GM19372 (cell line): Measurements from ENCODE around the gene TMED1.

Source experiments
- ATAC-seq: cut with Tn5 transposase; IDR thresholded peaks from one replicate; pipeline ENCODE4 v1.9.1; 2021; ENCODE audit warnings: mild to moderate bottlenecking, low read depth, moderate library complexity; ENCODE audit not compliant: unreplicated experiment

The TMED1 gene

DNA sequence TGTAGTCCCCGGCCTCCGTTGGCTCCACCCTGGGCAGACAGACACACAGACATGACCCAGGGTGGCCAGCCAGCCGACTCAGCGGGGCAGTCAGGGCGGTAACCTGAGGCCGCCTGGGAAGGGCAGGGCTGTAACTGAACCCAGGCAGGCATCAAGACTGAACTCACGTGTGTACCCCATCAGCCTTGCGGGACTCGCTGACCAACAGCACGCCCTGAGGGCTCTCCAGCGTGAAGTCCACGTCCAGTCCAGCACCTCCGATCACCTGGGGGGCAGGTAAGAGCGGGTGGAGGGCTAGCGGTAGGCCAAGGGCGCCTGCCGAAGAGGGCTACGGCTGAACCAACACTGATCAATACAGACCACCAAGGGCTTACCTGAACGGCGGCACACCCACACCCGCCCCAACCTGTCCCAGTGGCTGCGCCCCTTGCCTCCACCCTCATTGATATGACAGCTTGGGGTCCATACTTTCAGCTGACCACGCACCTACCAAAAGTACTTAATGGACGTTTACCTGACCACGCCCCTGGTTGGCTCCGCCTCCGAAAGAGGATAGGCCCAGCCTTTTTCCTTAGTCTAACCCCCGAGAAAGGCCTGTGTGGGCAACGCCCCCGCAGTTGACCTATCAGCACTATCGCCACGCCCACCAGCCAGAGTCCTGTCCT is 791 bp downstream of the TMED1 start:
- ATAC-seq = no peak

DNA sequence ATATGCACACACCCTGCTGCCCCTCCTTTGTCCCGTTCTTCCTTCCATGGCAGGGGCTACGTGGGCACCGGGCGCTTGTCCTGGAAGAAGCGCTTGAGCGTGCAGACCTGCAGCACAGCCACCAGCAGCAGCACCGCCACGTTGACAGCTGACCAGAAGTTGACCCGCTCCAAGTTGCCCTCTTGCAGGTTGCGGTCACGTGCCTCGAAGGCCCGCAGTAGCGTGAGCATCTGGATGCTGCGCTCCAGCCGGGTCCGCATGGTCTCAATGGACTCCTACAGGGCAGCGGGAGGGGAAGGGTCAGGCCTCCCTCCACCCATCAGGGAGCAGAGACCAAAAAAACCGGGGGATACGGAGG is 3.1 kb downstream of the TMED1 start:
- no peak for ATAC-seq

DNA sequence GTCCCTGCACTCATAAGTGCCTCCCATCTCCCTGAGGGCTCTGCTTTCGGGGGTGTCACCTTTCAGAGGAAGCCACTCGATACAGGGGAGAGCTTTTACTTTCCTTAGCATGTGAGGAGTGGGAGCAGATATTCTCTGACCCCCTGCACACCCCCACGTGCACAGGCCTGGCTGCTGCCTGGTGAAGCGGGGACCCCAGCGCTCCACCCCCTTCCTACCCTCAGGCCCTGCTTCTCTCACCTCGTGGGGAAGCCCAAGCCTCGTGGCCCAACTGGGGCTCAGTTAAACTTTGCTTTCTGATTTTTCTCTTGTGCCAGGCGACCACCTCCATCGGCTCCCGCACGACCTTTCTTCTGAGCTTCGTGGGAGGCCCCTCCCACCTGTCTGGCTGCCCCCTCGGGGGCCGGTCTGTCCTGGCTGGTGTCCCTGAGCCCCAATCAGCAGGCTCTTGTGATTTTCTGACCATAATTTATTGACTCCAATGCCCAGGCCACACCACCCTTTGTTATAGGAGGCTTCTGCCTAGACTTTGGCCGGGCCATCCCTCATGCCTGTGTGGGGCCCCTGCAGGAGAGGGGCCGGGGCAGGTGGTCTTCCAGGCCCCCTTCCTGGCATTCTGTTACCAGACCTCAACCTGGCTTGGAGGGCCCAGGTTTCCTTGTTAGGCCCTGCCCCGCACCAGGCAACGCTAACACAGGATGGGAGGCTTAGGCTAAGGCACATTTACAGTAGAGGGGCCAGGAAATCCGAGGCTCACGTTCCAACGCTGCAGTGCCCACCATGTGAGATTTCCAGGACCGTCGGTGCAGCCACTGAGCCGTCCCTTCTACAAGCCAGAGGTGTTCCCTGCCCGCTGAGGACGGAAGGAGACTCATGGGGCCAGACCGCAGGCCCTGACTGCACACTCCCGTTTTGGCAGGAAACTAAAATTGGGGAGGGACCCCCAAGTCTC is 3.7 kb downstream of the TMED1 start:
- no peak for ATAC-seq

DNA sequence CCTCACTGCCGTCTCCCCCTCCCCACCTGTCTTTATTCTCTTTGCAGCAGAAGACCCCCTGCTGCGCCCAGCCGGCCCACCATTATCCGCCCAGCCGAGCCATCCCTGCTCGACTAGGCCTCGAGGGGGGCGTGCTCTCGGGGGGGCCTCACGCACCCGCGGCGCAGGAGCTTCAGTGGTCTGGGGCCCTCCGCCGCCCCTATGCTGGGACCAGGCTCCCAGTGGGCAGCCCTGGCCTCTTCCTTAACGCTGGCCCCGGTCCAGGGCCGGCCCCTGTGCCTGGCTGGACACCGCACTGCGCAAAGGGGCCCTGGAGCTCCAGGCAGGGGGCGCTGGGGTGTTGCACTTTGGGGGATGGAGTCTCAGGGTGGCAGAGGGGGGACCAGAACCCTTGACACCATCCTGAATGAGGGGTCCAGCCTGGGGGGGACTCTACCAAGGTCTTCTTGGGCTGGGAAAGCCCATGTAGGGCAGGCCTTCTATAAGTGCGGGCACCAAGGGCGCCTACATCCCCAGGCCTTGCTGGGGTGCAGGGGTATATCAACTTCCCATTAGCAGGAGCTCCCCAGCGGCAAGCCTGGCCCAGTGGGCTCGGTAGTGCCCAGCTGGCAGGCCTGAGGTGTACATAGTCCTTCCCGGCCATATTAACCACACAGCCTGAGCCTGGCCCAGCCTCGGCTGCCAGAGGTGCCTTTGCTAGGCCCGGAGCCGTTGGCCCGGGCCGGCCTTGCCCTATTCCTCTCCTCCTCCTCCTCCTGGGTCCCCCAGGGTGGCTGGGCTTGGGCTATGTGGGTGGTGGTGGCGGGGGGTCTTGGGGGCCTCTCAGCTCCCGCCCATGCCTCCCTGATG is 4.9 kb downstream of the TMED1 start:
- no peak for ATAC-seq

DNA sequence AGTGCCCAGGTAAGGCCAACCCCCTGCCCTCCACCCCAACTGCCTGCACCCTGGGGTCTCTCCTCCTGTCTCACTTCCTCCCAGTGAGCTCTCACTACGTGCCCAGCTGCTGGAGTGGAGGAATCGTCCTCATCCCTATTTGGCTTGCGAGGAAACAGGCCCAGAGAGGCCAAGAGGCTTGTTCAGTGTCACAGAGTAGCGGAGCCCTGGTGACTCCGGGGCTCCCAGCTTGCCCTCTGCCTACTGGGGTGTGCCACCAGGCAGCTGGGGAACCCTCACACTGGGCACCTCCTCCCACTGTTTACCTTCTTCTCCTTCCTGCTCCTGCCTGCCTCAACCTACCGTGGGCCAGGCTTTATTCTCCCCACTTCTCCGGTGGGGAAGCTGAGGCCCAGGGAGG is 5.6 kb downstream of the TMED1 start:
- ATAC-seq = no peak

DNA sequence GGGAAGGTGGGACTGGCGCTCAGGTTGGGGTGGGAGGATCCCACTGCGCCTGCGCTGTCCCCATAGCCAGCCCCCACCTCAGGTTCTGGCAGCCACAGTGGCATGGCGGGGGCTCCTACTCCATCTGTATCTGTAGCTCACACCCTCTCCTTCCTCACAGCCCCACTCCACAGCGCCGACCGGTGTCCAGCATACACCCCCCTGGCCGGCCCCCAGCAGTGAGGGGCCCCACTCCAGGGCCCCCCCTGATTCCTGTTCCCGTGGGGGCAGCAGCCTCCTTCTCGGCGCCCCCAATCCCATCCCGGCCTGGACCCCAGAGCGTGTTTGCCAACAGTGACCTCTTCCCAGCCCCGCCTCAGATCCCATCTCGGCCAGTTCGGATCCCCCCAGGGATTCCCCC is 6.0 kb downstream of the TMED1 start:
- ATAC-seq = no peak

DNA sequence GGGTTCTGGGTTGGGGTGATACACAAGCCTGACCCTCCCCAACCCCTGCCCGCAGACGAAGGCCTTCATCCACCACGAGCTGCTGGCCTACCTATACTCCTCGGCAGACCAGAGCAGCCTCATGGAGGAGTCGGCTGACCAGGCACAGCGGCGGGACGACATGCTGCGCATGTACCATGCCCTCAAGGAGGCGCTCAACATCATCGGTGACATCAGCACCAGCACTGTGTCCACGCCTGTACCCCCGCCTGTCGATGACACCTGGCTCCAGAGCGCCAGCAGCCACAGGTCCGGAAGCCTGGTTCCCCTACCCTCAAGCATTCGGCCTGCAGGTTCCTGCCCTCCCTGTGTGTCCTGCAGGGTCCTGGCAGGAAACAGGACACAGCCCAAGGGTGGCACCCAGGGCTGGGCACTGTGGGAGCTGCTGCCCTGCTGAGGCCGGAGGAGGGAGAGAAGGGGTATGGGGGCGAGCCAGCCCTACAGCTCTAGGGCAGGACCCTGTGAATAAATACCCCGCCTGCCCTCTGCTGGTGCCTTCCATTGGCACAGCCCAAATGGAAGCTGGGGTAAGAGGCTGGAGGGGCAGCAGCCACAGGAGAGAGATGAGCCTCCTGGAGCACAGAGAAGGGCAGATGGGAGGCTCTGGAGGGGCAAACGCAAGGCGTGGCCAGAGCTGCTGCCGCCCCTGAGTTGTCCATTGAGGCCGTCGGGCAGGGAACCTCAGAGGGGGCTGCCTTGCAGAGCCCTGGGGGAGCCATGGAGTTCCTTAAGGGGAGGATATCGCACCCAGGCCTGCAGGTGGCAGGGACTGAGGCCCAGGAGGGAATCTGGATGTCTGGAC is 6.8 kb downstream of the TMED1 start:
- no peak for ATAC-seq

DNA sequence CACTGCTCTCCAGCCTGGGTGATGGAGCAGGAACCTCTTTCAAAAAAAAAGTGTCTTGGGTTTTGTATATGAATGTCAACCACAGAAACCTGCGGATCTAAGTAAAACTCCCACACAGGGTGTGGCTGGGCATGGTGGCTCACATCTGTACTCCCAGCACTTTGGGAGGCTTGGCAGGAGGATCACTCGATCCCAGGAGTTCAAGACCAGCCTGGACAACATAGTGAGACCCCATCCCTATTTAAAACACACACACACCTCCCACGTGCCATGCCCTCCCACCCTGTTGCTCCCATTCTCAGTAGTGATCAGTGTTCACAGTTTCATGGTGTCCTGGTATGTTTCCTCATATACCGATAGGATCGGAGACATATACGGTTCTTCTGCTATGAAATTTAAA is 9.2 kb downstream of the TMED1 start:
- ATAC-seq = no peak

DNA sequence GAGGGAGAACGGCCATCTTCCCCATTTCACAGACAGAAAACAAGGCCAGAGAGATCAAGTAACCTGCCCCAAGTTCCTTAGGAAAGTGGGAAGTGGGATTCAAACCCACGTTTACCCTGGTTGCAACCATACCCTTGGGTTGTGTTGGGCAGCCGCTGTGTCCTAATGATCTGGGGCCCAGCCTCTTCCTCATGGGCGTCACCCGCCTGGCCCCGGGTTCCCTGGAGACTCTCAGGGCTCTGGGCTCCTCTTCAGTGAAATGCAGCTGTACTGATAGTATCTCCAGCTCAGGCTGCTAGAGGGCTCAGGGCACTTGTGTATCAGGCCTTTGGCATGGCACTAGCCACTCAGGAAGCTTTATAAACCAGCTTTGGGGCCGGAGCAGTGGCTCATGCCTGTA is 9.8 kb downstream of the TMED1 start:
- ATAC-seq = no peak

DNA sequence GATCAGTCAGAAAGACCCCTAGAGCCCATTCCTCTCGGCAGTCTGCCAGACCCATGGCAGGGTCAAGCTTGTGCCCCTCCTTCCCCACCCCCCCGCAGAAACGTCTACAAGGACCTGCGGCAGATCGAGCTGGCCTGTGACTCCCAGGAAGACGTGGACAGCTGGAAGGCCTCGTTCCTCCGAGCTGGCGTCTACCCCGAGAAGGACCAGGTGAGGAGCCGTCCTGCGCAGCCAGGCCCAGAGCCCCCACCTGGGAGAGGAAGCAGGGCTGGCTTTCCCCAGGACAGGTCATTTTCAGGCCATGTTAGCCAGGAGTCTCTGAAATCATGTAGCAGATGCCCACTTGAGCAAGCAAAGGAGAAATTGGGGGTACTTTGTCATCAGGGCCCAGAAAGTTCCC is 12.3 kb downstream of the TMED1 start:
- ATAC-seq = no peak

DNA sequence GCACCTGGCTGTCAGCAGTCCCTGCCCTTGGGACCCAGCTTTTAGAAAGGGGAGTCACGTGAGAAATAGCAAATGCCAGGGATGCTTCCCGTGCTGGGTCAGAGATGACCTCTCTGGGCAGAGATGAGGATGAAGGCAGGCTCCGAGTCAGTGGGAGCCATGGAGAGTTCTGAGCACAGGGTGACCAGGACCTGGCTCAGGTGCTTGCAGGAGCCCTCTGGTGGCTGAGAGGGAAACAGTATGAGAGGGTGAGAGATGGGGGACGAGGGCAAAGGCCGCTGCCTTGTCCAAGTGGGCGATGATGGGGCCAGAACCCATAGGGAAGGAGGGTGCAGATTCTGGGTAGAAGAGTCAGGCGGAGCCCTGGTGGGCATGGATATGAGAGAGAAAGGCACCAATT is 15.8 kb downstream of the TMED1 start:
- no peak for ATAC-seq

DNA sequence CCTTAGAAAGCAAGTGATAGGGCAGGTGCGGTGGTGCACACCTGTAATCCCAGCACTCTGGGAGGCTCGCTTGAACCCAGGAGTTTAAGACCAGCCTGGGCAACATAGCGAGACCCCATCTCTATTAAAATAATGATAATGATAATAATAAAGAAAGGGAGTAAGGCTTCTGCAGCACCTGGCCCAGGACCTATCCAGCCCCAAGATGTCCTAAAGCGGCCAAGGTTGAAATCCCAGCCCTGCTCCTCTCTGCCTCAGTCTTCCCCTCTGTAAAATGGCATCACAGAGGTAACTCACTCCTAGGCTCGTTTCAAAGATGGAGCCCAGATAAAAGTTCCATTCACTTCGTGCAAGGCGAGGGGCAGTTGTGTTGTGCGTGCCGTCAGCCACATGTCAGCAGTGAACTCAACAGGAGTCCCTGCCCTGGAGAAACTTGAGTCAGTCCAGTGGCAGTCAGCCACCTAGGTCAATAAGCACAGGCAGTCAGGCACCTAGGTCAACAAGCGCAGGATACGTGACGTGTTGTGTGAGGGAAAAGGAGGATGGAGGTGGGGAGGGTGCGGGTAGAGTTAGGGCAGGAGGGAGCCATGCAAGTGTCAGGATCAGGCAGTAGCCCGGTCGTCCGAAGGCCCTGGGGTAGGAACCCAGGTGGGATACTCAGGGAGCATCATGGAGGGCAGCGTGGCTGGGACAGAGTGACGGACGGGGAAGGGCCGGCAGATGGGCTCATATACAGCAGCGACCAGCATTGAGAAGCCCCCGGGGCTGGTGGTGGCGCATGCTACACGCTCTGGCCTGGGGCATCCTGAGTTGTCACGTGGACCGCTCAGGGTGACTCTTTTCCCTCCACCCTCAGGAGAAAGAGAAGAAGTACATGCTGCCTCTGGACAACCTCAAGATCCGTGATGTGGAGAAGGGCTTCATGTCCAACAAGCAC is 16.6 kb downstream of the TMED1 start:
- ATAC-seq = no peak

DNA sequence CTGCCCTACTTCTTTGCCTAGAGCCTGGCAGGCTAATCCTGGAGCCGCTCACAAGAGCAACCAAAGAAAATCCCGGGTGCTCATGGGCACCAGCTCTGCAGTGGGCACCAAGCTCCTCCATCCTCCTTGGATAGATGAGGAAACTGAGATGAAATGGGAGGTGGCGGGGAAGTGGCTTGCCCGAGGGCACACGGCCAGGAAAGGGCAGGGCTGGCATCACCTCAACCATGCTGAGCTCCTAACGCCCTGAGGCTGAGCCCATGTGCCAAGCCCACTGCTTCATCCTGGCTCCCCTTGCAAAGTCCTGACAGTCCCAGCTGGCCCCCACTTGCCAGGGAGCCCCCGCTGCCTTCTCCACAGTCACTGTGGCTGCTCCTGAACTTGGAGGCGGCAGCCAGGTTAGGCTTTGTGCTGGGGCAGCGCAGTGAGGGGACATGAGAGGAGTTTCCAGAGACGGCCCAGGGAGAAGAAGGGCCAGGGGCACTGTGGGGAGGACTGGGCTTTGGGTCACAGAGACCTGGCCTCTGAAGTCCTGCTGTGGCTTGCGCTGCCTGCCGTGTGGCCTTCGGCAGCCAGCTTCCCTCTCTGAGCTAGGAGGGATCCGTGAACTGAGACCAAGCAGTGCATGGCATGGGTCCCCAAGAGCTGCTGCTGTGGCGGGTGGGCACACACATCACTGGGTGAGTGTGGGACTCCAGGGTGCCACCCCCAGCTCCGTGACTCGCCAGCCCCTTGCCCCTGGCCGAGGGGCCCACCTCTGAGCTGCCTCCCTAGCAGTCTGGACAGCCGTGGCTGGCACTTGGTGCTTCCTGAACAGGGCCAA is 17.5 kb downstream of the TMED1 start:
- no peak for ATAC-seq

DNA sequence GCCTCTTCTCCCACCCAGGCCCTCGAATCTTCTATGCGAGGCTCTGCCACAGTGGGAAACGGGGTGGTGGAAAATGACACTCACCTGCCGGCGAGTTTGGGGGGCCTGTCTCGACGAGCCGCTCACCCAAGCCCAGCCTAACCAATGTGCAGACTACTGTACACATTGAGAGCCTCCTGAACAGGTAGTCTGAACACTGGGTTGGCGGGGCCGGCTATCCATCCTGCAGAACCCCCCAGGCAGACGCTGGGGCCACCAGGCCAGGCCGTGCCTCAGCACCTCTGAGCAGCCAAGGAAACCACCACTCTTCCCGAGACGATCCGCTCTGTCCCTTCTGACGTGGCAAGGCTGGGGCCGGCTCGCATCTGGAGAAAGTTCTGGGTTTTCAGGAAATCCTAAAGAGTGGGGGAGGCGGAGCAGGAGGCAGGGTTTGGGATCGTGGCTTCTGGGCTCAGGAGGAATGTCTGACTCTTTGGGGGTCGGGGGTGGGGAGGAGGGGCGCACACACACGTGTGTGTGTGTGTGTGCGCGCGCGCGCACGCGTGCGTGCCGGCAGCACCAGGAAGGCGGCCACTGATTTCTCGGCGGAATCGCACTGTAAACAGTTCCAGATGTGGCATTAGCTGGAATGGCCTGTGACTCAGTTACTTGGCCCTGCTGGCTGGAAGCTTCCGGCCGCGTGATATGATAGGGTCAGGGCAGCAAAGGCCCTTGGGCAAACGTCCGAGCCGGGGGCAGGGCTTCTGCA is 18.5 kb downstream of the TMED1 start:
- ATAC-seq = no peak

DNA sequence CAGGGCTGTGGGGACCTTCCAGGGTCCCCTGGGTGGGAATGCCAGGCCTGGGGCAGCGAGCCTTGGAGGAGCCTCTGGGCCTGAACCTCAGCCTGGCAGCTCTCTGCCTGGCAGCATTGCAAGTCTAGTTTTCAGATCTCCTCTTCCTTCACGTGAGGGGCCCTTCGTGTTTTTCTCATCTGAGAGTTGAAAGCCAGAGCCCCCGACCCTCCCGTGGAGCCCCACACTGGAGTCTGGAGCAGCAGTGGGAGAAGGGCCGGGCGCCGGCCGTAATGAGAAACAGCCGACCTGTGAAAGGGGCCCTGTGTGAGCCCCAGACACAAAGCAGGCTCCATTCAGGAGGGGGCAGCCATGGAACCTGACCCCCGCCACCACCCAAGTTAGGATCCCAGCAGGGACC is 19.3 kb downstream of the TMED1 start:
- ATAC-seq = no peak

DNA sequence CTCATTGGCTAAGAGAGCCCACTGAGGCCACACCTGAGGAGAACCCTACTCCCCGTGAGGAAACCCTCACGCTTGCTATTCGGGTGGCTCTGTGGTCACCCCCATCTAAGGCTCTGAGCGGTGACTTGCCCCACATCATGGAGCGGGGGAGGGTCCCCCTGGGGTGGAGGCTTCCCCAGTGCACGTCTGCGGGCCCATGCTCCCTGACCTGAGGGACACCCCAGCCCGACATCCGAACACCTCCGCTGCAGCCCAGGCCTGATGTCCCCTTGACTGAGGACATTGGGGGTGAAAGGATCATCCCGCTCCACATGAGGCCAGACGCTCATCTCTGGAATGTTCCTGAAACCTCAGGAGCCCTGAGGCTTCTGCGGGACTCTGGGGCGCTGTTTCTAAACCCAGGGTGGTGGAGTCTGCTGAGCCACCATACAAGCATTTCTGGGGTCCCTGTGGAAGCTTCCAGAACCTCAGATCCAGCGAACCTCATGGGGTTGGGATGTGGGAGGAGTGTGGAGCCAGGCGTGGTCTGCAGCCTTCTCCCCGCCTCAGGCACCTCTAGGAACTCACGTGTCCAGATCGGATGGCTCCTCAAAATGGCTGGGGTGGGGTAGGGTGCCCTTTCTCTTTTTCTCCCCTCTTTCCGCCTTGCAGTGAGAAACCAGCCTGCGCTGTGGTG is 19.9 kb downstream of the TMED1 start:
- no peak for ATAC-seq

DNA sequence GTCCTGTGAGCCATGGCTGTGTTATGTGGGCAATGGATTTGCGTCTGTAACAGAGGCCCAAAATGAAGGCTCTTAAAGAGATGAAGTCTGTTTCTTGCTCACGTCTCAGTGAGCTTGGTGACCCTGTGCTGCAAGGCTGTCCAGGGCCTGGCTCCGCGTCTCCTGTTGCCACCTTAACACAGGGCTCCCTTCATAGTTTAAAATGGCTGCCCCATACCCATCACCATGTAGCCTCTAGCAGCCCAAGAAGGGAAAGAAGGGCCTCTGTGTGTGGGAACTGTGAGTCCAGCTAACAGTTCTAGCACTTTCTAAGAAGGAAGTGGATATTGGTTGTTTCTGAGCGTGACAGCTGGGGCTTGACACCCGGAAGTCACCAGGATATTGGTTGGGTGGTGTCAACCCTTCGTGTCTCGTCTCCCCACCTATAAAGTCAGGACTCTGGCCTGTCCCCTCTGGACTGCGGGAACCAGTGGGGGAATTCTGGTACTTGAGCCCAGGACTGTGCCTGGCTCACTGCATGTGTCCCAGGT is 20.9 kb downstream of the TMED1 start:
- ATAC-seq = no peak
